HG03439 (cell line): ENCODE measurements around the gene ALG9.

ENCODE experiments used
- ATAC-seq: cut with Tn5 transposase; IDR thresholded peaks from one replicate; pipeline ENCODE4 v1.9.1; 2021; ENCODE audit warnings: mild to moderate bottlenecking, moderate library complexity; ENCODE audit not compliant: unreplicated experiment

ALG9 gene

GRCh38 chr11:111736621-111737443, 134.5 kb downstream of the ALG9 start:
- ATAC-seq = no peak
